HG02852 (cell line): Measurements from ENCODE around the gene IFNL2.

Experiments
- ATAC-seq: cut with Tn5 transposase; IDR thresholded peaks from one replicate; pipeline ENCODE4 v1.9.1; 2021; ENCODE audit warnings: mild to moderate bottlenecking, moderate library complexity; ENCODE audit not compliant: unreplicated experiment

IFNL2 gene

GRCh38 chr19:39316627-39317321 lies 48.6 kb downstream of the IFNL2 start:
- no peak for ATAC-seq

GRCh38 chr19:39317476-39317875 lies 49.3 kb downstream of the IFNL2 start:
- ATAC-seq, result no peak

GRCh38 chr19:39318071-39318470 lies 49.9 kb downstream of the IFNL2 start:
- no peak for ATAC-seq

GRCh38 chr19:39318690-39319089 lies 50.5 kb downstream of the IFNL2 start:
- ATAC-seq, result no peak

GRCh38 chr19:39319098-39319891 lies 51.1 kb downstream of the IFNL2 start:
- no peak for ATAC-seq
